NOMO-1 treated with dmso at 0.1 percent for 144 hours (cell line): ENCODE measurements around the gene CYSTM1.
"Not testable (repeated sequence)": the region's sequence is repeated elsewhere in the genome, so short reads cannot be mapped to it uniquely, and the experiment has no call there.

Experiments
- DNase-seq: peaks from one replicate; lab custom pipeline; 2025; ENCODE audit not compliant: unreplicated experiment; lab: John Stamatoyannopoulos, UW

Gene CYSTM1

GRCh38 chr5:140148508-140148907 is 26.5 kb upstream of the CYSTM1 start:
- no peak for DNase-seq

DNA sequence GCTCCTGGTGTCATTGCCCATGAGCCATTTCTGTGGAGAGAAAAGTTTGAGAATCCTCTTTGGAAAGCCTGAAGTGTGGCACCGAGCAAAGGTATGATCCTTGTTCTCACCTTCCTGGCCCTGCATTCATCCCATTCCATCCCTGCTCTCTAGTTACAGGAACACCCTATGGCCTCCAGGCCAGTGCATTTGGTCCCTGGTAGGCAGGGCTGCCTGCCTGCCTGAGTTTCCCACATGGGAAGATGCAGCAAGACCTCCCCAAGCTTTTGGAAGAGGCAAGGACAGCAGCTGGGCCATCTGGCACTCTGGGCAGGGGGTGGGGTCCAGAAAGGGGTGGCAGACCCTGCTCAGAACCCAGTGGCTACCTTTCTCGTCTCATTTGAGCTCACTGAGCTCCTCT is 24.8 kb upstream of the CYSTM1 start:
- DNase-seq = no peak

GRCh38 chr5:140151144-140152021 is 23.6 kb upstream of the CYSTM1 start:
- no peak for DNase-seq

- DNase-seq = no peak
These were observed 22.7 kb upstream of the CYSTM1 start for GRCh38 chr5:140152022-140152999.

DNA sequence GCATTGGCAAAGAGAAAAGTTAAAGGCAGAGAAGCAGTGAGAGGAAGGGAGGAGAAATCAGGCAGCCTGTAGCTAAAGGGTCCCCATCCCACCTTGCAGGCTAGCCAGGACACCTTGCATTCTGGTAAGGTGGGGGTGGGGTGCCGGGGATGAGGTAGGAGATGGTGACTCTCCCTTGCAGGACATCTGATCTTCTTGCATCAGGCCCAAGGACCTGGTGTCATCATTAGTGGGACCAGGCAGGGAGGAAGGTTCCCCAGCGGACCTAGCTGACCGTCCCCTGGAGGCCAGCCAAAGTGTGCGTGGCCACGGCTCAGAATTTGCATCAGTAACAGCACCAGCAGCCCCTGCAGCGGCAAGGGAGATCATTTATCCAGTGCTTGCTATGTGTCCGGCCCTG is 21.7 kb upstream of the CYSTM1 start:
- no peak for DNase-seq

DNA sequence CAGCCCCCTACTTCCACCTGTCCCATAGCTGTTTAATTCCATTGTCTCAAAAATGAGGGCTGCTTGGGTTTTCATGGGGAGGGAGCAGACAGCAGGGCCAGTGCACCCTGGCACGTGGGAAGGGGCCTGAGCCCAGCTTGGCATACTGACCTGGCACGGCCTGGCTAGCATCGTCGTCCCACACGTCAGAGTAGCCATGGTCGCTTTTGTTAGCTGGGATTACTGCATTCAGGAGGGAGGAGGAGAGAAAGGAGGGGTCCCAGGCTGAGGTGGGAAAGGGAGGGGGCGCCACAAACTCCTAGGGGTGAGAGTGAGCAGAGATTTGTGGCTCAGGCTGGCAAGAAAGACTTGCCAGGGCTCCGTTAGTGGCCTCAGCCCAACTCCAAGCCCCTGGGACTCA is 21.1 kb upstream of the CYSTM1 start:
- DNase-seq = no peak

GRCh38 chr5:140154710-140155381 is 20.1 kb upstream of the CYSTM1 start:
- DNase-seq = not testable (repeated sequence)

DNA sequence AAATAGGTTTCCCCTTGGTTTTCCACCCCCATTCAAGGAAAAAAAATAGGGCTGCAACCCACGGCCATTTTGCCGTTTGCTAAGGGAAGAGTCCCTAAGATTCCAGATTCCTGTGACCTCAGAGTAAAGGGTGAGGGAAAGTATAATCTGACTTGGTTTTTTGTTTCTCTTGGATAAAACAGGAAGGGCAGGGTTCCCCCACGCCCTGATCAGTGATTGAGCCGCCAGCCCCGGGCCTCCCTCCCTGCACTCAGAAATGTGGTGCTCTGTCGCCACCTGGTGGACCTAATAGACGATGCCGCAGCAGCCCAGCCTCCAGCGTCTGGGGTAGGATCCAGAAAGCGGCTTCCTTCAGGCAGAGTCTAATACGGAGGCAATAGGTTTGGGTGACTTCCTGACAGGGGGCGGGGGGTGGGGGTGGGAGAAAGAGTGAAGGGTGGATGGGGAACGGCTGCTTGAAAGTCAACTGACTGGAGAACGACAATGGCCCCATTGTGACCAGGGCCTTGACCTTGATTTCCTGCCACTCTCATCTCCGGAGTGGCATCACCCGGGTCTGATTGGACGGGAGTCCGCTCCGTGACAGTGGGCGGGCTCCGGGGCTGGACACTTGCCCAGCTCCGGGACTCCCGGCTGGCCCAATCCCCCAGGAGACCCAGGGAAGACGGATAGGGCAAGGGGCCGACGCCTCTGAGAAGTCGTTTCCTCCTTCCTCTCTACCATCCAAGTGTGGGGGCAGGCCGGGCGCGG is 17.8 kb upstream of the CYSTM1 start:
- DNase-seq = peak; percentile 63

DNA sequence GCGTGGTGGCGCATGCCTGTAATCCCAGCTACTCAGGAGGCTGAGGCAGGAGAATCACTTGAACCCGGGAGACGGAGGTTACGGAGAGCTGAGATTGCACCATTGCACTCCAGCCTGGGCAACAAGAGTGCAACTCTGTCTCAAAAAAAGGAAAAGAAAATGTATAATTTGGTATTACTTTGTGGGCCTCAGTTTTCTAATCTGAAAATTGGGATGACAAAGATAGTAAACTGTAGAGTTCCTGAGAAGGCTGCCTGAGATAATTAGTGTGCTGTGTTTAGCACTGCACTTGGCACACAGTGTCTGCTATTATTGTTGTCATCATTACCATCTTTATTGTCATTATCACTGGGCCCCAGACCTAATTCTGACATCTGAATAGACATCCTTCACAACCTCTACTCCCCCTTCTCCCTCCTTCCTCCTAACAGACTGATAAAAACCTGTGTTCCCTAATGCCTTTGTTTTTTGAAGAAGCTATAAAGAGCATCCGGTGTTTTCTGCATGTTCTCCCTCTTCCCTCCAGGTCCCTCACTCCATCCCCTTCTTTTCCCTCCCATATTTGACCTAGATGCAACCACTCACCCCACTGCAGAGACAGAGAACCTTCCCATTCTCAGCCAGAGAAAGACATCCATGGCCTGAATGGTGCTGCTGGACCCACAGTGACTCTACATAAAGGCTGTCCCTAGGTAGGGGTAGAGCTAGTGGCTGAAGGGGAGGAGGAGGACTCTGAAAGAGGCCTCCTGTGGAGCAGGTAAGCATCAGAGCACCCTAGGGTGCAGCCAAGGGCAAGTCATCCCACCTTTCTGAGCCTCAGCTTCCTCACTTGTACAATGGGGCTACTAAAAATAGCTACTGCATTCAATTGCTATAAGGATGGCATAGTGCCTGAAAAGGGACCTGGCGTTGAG is 15.7 kb upstream of the CYSTM1 start:
- no peak for DNase-seq

- DNase-seq = no peak
These were observed 12.7 kb upstream of the CYSTM1 start for GRCh38 chr5:140162275-140162674.

GRCh38 chr5:140162781-140163180 is 12.2 kb upstream of the CYSTM1 start:
- DNase-seq = no peak

DNA sequence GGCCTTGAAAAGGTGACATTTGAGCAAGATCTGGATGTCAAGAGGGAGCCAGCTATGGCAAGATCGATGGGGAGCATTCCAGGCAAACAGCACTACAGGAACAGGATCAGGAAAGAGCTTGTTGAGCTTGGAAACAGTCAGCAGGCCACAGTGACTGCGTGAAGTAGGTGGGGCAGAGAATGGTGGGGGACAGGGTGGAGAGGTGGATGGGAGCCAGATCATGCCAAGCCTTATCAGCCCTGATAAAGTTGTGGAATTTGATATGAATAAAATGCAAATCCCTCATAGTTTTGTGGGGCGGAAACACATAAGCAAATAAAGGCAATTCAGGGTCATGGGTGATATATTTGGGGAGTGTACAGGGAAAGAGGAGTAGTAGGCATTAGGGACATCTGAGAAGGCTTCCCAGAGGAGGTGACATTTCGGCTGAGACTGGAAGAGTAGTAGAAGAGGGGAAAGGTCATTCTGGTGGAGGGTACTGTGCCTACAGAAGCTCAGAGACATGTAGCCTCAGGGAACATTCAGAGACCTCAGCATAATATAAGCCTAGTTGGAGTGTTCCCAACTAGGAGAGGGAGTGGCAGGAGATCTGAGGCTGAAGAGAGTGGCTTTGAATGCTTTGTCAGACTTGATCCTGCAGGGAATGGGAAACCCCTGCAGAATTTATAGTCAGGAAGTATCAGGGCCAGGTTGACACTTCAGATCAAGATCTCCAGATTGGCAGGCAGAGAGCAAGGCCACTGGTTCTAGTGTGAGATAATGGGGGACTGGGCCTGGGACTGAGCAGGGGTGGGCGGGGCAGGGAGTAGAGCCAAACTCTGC is 9.7 kb upstream of the CYSTM1 start:
- no peak for DNase-seq

DNA sequence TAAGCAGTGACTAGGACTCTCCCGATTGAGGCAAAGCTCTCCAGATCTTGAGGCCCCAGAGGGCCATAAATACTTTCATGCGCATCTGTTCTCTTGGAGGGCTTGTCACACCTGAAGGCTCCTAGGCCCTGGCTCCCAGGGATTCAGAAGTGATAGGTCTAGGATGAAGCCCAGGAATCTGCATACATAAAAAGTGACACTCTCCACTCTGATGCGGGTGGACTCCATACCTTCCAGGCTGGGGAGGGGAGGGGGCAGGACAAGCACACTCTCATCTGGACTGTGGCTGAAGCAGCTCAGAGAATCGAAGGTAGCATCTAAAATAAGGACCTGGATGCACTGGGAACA is 9.1 kb upstream of the CYSTM1 start:
- no peak for DNase-seq

- peak; percentile 35 for DNase-seq
These were observed 8.1 kb upstream of the CYSTM1 start for GRCh38 chr5:140166911-140167310.

- no peak for DNase-seq
These were observed 6.6 kb upstream of the CYSTM1 start for GRCh38 chr5:140168371-140168770.

GRCh38 chr5:140169410-140169809 is 5.6 kb upstream of the CYSTM1 start:
- no peak for DNase-seq

- DNase-seq = no peak
These were observed 2.5 kb upstream of the CYSTM1 start for GRCh38 chr5:140172483-140172882.

- no peak for DNase-seq
These were observed 974 bp upstream of the CYSTM1 start for GRCh38 chr5:140174014-140174413.
